ENCODE data around the gene RUVBL1.

Gene RUVBL1

GRCh38 chr3:128100161-128100560 lies 23.5 kb downstream of the RUVBL1 start:
- Histone ChIP-seq H3K4me1 (peaks cover 15% of the 10 kb centered on the region), H3K4me3 (ENCODE audit: low read depth, low read length) (no peak overlapping the region), H3K79me2 (no peaks in the 10 kb centered on the region), H2AFZ (no peak overlapping the region), H3K9ac (no peak overlapping the region), H3K4me2 (ENCODE audit: low read length) (no peak overlapping the region), H3K9me3 (ENCODE audit: control insufficient read depth, low read length) (no peaks in the 10 kb centered on the region), H3K36me3 (ENCODE audit: control insufficient read depth, insufficient read depth, low read length) (no peaks in the 10 kb centered on the region), H3K27ac (peak overlapping the region; percentile 7), H3K27me3 (ENCODE audit: control insufficient read depth, insufficient read depth, low read length) (no peaks in the 10 kb centered on the region)
- TF ChIP-seq CTCF (IDR thresholded peaks at IDR 0.05) = no peak

GRCh38 chr3:128098234-128098633 lies 25.4 kb downstream of the RUVBL1 start:
- no peak overlapping the region for H3K4me3 ChIP-seq (ENCODE audit: low read depth, low read length)

GRCh38 chr3:128095222-128095703 lies 28.3 kb downstream of the RUVBL1 start:
- Histone ChIP-seq H3K9ac (no peak overlapping the region), H3K79me2 (peaks cover 2% of the 10 kb centered on the region), H3K36me3 (ENCODE audit: control insufficient read depth, insufficient read depth, low read length) (no peaks in the 10 kb centered on the region), H3K27me3 (ENCODE audit: control insufficient read depth, insufficient read depth, low read length) (no peaks in the 10 kb centered on the region), H3K4me2 (ENCODE audit: low read length) (no peak overlapping the region), H3K4me1 (peaks cover 12% of the 10 kb centered on the region), H3K27ac (no peak overlapping the region), H3K9me3 (ENCODE audit: control insufficient read depth, low read length) (no peaks in the 10 kb centered on the region), H2AFZ (no peak overlapping the region), H3K4me3 (ENCODE audit: low read depth, low read length) (no peak overlapping the region)
- TF ChIP-seq CTCF (IDR thresholded peaks at IDR 0.05) = peak; percentile 84

More at GRCh38 chr3:128098234-128098633, 25.4 kb downstream of the RUVBL1 start:
- TF ChIP-seq CTCF (IDR thresholded peaks at IDR 0.05) = no peak
- no peak overlapping the region for H3K9ac ChIP-seq
- no peak overlapping the region for H3K27ac ChIP-seq
- no peak overlapping the region for H2AFZ ChIP-seq
- no peaks in the 10 kb centered on the region for H3K27me3 ChIP-seq (ENCODE audit: control insufficient read depth, insufficient read depth, low read length)
- H3K4me1 ChIP-seq = peaks cover 15% of the 10 kb centered on the region
- H3K36me3 ChIP-seq (ENCODE audit: control insufficient read depth, insufficient read depth, low read length) = no peaks in the 10 kb centered on the region
- no peak overlapping the region for H3K4me2 ChIP-seq (ENCODE audit: low read length)
- no peaks in the 10 kb centered on the region for H3K9me3 ChIP-seq (ENCODE audit: control insufficient read depth, low read length)
- H3K79me2 ChIP-seq = no peaks in the 10 kb centered on the region

- H3K4me1 ChIP-seq = peaks cover 8% of the 10 kb centered on the region
- no peak overlapping the region for H3K4me3 ChIP-seq (ENCODE audit: low read depth, low read length)
- no peak overlapping the region for H3K9ac ChIP-seq
- H3K27ac ChIP-seq = peak overlapping the region; percentile 0
- H2AFZ ChIP-seq = no peak overlapping the region
- no peaks in the 10 kb centered on the region for H3K9me3 ChIP-seq (ENCODE audit: control insufficient read depth, low read length)
- H3K79me2 ChIP-seq = peaks cover 2% of the 10 kb centered on the region
- no peak for TF ChIP-seq CTCF (IDR thresholded peaks at IDR 0.05)
- H3K27me3 ChIP-seq (ENCODE audit: control insufficient read depth, insufficient read depth, low read length) = no peaks in the 10 kb centered on the region
- H3K36me3 ChIP-seq (ENCODE audit: control insufficient read depth, insufficient read depth, low read length) = no peaks in the 10 kb centered on the region
- H3K4me2 ChIP-seq (ENCODE audit: low read length) = no peak overlapping the region
Measured at GRCh38 chr3:128094295-128095151, 29.1 kb downstream of the RUVBL1 start.

Measured in parathyroid adenoma (tissue), 2 donors.